Muscle layer of colon (tissue), 2 donors: ENCODE measurements around the gene FBXL14.
A peak's percentile ranks its signal among the peaks of the same experiment; 100 is the strongest.

ENCODE experiments used
- H3K27ac ChIP-seq: one replicate; pipeline ENCODE4 v1.7.0; 2013; ENCODE audit warnings: low read depth, mild to moderate bottlenecking, low read length, moderate library complexity
- H3K27me3 ChIP-seq, 2 donors: one replicate each; pipeline ENCODE4 v1.7.0; 2013; ENCODE audit warnings: low read length in 2 of 2, mild to moderate bottlenecking in 2 of 2; ENCODE audit not compliant: insufficient read depth in 2 of 2, control insufficient read depth in 1 of 2
- H3K36me3 ChIP-seq: one replicate; pipeline ENCODE4 v1.7.0; 2013; ENCODE audit warnings: mild to moderate bottlenecking, low read length; ENCODE audit not compliant: insufficient read depth
- H3K4me1 ChIP-seq: one replicate; pipeline ENCODE4 v1.7.0; 2013; ENCODE audit warnings: mild to moderate bottlenecking, low read length; ENCODE audit not compliant: insufficient read depth
- H3K4me3 ChIP-seq, 2 donors: one replicate each; pipeline ENCODE4 v1.7.0; 2013; ENCODE audit warnings: low read length in 2 of 2, low read depth in 1 of 2, mild to moderate bottlenecking in 1 of 2, moderate library complexity in 1 of 2
- H3K9ac ChIP-seq: one replicate; pipeline ENCODE4 v1.7.0; 2013; ENCODE audit warnings: low read length
- H3K9me3 ChIP-seq: one replicate; pipeline ENCODE4 v1.7.0; 2013; ENCODE audit warnings: mild to moderate bottlenecking, low read length
- donor health status: abdominal sarcoma.
- donor health status: Adenocarcinoma of cecum.

FBXL14 gene

DNA sequence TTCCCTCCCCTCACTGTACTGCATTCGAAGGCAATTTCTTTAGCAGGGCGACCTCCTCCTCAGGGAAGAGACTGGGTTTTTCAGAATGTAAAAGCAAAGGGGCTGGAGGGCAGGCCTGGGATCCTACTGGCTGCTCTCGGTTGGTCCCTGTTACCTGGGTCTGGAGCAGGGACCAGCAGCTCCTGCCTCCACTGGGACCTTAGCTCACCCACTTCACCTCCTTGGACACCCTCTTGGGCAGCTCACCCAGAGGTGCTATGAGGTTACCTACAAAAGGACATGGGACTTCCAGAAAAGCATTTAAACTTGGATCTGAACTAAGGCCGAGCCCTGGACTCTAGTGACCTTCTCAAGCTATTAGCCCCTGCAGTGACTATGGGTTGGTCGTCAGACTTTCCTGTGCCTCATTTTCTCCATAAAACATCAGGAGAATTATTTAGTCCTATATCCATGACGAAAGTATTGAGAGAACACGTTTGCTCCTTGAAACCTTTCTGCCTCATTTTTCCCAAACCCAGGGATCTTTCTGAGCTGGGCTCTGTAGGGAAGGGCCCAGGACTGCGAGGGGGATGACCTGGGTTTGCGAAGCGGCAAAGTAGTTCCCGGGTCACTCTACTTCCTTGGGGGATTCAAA lies 65.0 kb downstream of the FBXL14 start:
- Histone ChIP-seq H3K9ac (no peak overlapping the region), H3K27ac (no peak overlapping the region), H3K27me3 (peaks cover 17 to 29% of the 10 kb centered on the region in 2 donors), H3K4me3 (peak overlapping the region in 1 of 2 donors; percentile 27), H3K9me3 (no peaks in the 10 kb centered on the region), H3K36me3 (no peaks in the 10 kb centered on the region), H3K4me1 (no peaks in the 10 kb centered on the region)

DNA sequence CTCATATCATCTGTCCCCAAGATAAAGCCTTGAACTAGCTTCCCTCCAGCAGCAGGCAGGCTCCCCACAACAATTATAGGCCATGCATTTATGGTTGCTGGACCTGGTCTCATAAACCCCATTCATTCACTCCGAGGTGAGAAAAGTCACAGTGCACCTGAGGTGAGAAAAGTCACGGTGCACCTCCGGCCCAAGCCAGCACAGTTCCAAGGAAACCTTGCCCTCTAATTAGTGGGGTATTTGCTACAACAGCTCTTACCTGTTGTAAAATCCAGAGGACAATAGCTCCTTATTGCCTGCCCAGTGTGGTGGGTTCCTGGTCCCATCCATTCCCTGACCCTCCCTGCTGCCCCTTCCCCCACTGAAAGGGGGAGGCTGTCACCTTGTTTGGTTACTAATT lies 65.6 kb downstream of the FBXL14 start:
- no peaks in the 10 kb centered on the region for H3K36me3 ChIP-seq
- H3K27me3 ChIP-seq = peaks cover 17 to 25% of the 10 kb centered on the region in 2 donors
- H3K4me1 ChIP-seq = no peaks in the 10 kb centered on the region
- H3K4me3 ChIP-seq = no peak overlapping the region
- no peak overlapping the region for H3K27ac ChIP-seq
- H3K9ac ChIP-seq = no peak overlapping the region
- no peaks in the 10 kb centered on the region for H3K9me3 ChIP-seq

- H3K27me3 ChIP-seq = peaks cover 17 to 19% of the 10 kb centered on the region in 2 donors
- no peak overlapping the region for H3K9ac ChIP-seq
- H3K4me1 ChIP-seq = no peaks in the 10 kb centered on the region
- no peaks in the 10 kb centered on the region for H3K36me3 ChIP-seq
- H3K9me3 ChIP-seq = no peaks in the 10 kb centered on the region
- no peak overlapping the region for H3K4me3 ChIP-seq
- H3K27ac ChIP-seq = no peak overlapping the region
These were observed 66.6 kb downstream of the FBXL14 start for GRCh38 chr12:1527789-1528188.

GRCh38 chr12:1525858-1526257 lies 68.5 kb downstream of the FBXL14 start:
- H3K27ac ChIP-seq = no peak overlapping the region
- H3K36me3 ChIP-seq = no peaks in the 10 kb centered on the region
- H3K9me3 ChIP-seq = no peaks in the 10 kb centered on the region
- no peak overlapping the region for H3K4me3 ChIP-seq
- H3K9ac ChIP-seq = no peak overlapping the region
- H3K27me3 ChIP-seq = peaks cover 11 to 17% of the 10 kb centered on the region in 2 donors
- no peaks in the 10 kb centered on the region for H3K4me1 ChIP-seq

- no peak overlapping the region for H3K4me3 ChIP-seq
- no peak overlapping the region for H3K9ac ChIP-seq
- H3K36me3 ChIP-seq = no peaks in the 10 kb centered on the region
- no peaks in the 10 kb centered on the region for H3K4me1 ChIP-seq
- no peak overlapping the region for H3K27ac ChIP-seq
- H3K9me3 ChIP-seq = no peaks in the 10 kb centered on the region
- peaks cover 4 to 6% of the 10 kb centered on the region in 2 donors for H3K27me3 ChIP-seq
These were observed 70.8 kb downstream of the FBXL14 start for GRCh38 chr12:1523558-1524050.

DNA sequence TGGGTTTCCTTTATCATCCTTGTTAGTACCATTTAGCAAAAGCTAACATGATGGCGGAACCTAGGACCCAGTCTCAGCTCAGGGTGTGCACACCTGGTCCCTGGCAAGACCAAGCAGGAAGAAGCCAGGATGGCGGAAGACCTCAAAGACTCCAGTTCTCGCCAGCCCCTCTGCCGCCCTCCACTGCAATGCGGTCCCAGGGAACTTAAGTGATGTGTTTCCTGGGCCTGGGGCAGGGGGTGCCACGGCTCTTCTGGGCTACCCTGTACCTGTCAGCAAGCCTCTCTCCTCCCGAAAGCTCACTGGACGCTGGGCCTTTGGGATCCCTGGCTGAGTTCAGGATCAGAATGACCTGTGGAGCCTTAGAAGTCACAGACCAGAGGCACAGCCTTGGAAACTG lies 71.3 kb downstream of the FBXL14 start:
- no peak overlapping the region for H3K27ac ChIP-seq
- H3K9me3 ChIP-seq = no peaks in the 10 kb centered on the region
- H3K4me1 ChIP-seq = no peaks in the 10 kb centered on the region
- no peaks in the 10 kb centered on the region for H3K36me3 ChIP-seq
- H3K27me3 ChIP-seq = peaks cover 3 to 5% of the 10 kb centered on the region in 2 donors
- no peak overlapping the region for H3K4me3 ChIP-seq
- H3K9ac ChIP-seq = no peak overlapping the region

GRCh38 chr12:1519642-1520041 lies 74.7 kb downstream of the FBXL14 start:
- H3K27me3 ChIP-seq = peaks cover 0 to 5% of the 10 kb centered on the region in 2 donors
- no peak overlapping the region for H3K4me3 ChIP-seq
- no peaks in the 10 kb centered on the region for H3K4me1 ChIP-seq
- no peaks in the 10 kb centered on the region for H3K36me3 ChIP-seq
- H3K9me3 ChIP-seq = no peaks in the 10 kb centered on the region
- H3K27ac ChIP-seq = no peak overlapping the region
- H3K9ac ChIP-seq = no peak overlapping the region

GRCh38 chr12:1518591-1519516 lies 75.5 kb downstream of the FBXL14 start:
- H3K36me3 ChIP-seq = no peaks in the 10 kb centered on the region
- no peak overlapping the region for H3K27ac ChIP-seq
- no peaks in the 10 kb centered on the region for H3K4me1 ChIP-seq
- H3K9ac ChIP-seq = no peak overlapping the region
- no peaks in the 10 kb centered on the region for H3K9me3 ChIP-seq
- H3K4me3 ChIP-seq = no peak overlapping the region
- H3K27me3 ChIP-seq = peaks cover 0 to 5% of the 10 kb centered on the region in 2 donors

DNA sequence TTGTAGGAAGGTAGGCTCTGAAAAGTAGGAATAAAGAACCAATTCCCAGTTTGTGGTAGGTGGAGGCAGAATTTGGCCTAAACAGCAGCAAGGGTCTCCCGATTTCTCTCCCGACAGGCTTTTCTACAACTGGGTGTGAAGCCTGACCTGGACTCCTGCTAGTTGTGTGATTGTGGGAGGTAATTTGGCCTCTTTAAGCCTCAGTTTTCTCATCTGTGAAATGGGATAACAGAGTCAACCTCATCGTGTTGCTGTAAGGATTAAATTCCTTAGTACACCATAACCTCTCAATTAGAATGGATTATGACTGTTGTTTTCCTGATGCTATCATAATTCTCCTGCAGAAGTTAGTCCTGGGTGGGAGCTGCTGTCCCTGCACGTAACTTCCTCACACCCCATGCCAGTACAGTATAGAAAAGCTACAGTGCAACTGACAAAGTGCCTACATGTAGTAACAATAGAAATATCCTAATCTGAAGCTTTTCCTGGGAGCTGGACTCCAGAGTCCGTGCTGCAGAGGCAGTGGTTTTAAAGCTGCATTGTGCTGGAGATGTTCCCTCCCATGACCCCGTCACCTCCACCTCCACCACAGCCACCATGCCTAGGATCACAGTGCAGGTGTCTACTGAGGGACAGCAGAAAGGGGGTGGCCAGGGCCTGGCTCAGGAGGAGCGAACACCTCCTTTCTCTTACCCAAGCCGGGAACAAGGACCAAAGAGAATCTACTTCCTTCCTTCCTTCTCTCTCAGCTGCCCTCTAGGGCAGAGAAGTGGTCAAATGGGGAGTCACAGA lies 76.5 kb downstream of the FBXL14 start:
- H3K4me1 ChIP-seq = no peaks in the 10 kb centered on the region
- no peak overlapping the region for H3K27ac ChIP-seq
- no peaks in the 10 kb centered on the region for H3K9me3 ChIP-seq
- no peaks in the 10 kb centered on the region for H3K36me3 ChIP-seq
- no peak overlapping the region for H3K9ac ChIP-seq
- peaks cover 0 to 5% of the 10 kb centered on the region in 2 donors for H3K27me3 ChIP-seq
- no peak overlapping the region for H3K4me3 ChIP-seq

DNA sequence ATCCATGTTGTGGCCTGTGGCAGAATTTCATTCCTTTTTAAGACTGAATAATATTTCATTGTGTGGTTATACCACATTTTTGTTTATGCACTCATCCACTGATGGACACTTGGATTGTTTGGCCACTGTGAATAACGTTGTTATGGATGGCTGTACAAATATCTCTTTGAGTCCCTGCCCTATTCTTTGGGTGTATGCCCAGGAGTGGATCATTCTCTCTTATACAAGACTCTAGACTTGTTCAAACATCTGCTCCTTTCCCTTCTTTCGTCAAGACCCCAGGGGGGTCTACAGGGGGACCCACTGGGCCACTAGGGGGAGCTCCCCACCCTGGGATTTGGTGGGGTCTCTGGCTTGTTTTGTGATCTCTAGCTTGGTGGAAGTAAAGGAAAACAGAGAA lies 77.4 kb downstream of the FBXL14 start:
- H3K9me3 ChIP-seq = no peaks in the 10 kb centered on the region
- no peaks in the 10 kb centered on the region for H3K4me1 ChIP-seq
- peaks cover 0 to 5% of the 10 kb centered on the region in 2 donors for H3K27me3 ChIP-seq
- no peak overlapping the region for H3K9ac ChIP-seq
- no peak overlapping the region for H3K4me3 ChIP-seq
- H3K27ac ChIP-seq = no peak overlapping the region
- H3K36me3 ChIP-seq = no peaks in the 10 kb centered on the region
